HUES64 (cell line): Measurements from ENCODE around the gene SLITRK2.

Experiments
- H3K27ac ChIP-seq: 2 replicates; pipeline ENCODE4 v1.7.0; 2013; ENCODE audit warnings: low read depth, low read length, inconsistent platforms
- H3K27me3 ChIP-seq: 2 replicates; pipeline ENCODE4 v1.6.1; 2013; ENCODE audit warnings: mild to moderate bottlenecking, low read length; ENCODE audit not compliant: insufficient read depth
- H3K36me3 ChIP-seq: 2 replicates; pipeline ENCODE4 v1.6.1; 2013; ENCODE audit warnings: mild to moderate bottlenecking, low read length; ENCODE audit not compliant: insufficient read depth
- H3K4me1 ChIP-seq: 2 replicates; pipeline ENCODE4 v1.6.1; 2013; ENCODE audit warnings: mild to moderate bottlenecking, low read length, moderate library complexity; ENCODE audit not compliant: insufficient read depth
- H3K4me3 ChIP-seq: 2 replicates; pipeline ENCODE4 v1.5.1; 2013; ENCODE audit warnings: mild to moderate bottlenecking, low read length, moderate library complexity
- H3K9ac ChIP-seq: 2 replicates; pipeline ENCODE4 v1.6.1; 2013; ENCODE audit warnings: mild to moderate bottlenecking, low read depth, low read length
- H3K9me3 ChIP-seq: 2 replicates; pipeline ENCODE4 v1.6.1; 2013; ENCODE audit warnings: low read depth, low read length; ENCODE audit not compliant: insufficient read depth
- WGBS: fragments of 150-250, 120-280 bp; methylation state at CpG from one replicate; pipeline ENCODE4 v1.1.7; 2013; ENCODE audit warnings: missing lambda C conversion rate; 5-methylcytosine and 5-hydroxymethylcytosine counted together

SLITRK2 gene

GRCh38 chrX:145856181-145856580, 38.6 kb downstream of the SLITRK2 start:
- Histone ChIP-seq H3K4me3 (no peak overlapping the region), H3K9ac (no peak overlapping the region), H3K36me3 (no peaks in the 10 kb centered on the region), H3K9me3 (peaks cover 30% of the 10 kb centered on the region; the same call in 1 of the 2 replicates), H3K4me1 (no peaks in the 10 kb centered on the region), H3K27ac (no peak overlapping the region), H3K27me3 (no peaks in the 10 kb centered on the region)
- 99% methylated on average over 3 of the region's 4 CpGs for WGBS

- H3K9me3 ChIP-seq, result peaks cover 40% of the 10 kb centered on the region; the same call in 1 of the 2 replicates
- no peaks in the 10 kb centered on the region for H3K4me1 ChIP-seq
- 70% methylated on average over 3 of the region's 3 CpGs for WGBS
- H3K27ac ChIP-seq, result no peak overlapping the region
- no peaks in the 10 kb centered on the region for H3K36me3 ChIP-seq
- H3K9ac ChIP-seq, result no peak overlapping the region
- no peaks in the 10 kb centered on the region for H3K27me3 ChIP-seq
- H3K4me3 ChIP-seq, result no peak overlapping the region
These were observed 44.2 kb downstream of the SLITRK2 start for GRCh38 chrX:145861818-145862217.

- Histone ChIP-seq H3K27me3 (no peaks in the 10 kb centered on the region), H3K4me1 (no peaks in the 10 kb centered on the region), H3K27ac (no peak overlapping the region), H3K9me3 (peaks cover 46% of the 10 kb centered on the region), H3K9ac (no peak overlapping the region), H3K36me3 (no peaks in the 10 kb centered on the region), H3K4me3 (no peak overlapping the region)
- 57% methylated on average over 1 of the region's 4 CpGs for WGBS
These were observed 47.5 kb downstream of the SLITRK2 start for GRCh38 chrX:145865082-145865481.
